C4-2B (cell line): ENCODE measurements around the gene KASH5.
"Not testable (repeated sequence)": the region's sequence is repeated elsewhere in the genome, so short reads cannot be mapped to it uniquely, and the experiment has no call there.

Experiments
- H3K27ac ChIP-seq: fragments of 450-650 bp; 2 replicates; pipeline ENCODE4 v1.5.1; 2017
- CTCF ChIP-seq: fragments of 450-650 bp; conservative IDR thresholded peaks from 2 replicates; pipeline ENCODE4 v1.5.1; 2017; ENCODE audit warnings: mild to moderate bottlenecking
- ZFX ChIP-seq: fragments of 450-650 bp; IDR thresholded peaks from 2 replicates; pipeline ENCODE4 v1.6.1; 2017

The KASH5 gene

GRCh38 chr19:49459388-49459787, 71.3 kb downstream of the KASH5 start:
- TF ChIP-seq CTCF (no peak), ZFX (no peak)
- H3K27ac ChIP-seq = no peak overlapping the region

- not testable (repeated sequence) for H3K27ac ChIP-seq
These were observed 73.1 kb downstream of the KASH5 start for GRCh38 chr19:49461130-49461529.

- TF ChIP-seq ZFX (no peak), CTCF (no peak)
- no peak overlapping the region for H3K27ac ChIP-seq
These were observed 73.6 kb downstream of the KASH5 start for GRCh38 chr19:49461656-49462055.

GRCh38 chr19:49462492-49462891, 74.4 kb downstream of the KASH5 start:
- no peak for TF ChIP-seq ZFX
- TF ChIP-seq CTCF = no peak
- no peak overlapping the region for H3K27ac ChIP-seq

GRCh38 chr19:49463960-49464740, 76.1 kb downstream of the KASH5 start:
- TF ChIP-seq ZFX (no peak), CTCF (no peak)
- no peak overlapping the region for H3K27ac ChIP-seq

GRCh38 chr19:49465371-49465770, 77.3 kb downstream of the KASH5 start:
- no peak for TF ChIP-seq ZFX
- no peak for TF ChIP-seq CTCF
- no peak overlapping the region for H3K27ac ChIP-seq
